NCI-H2227 (cell line): ENCODE results near the gene DYNC1LI2.
A peak's percentile ranks its signal among the peaks of the same experiment; 100 is the strongest.
"Not testable (repeated sequence)": the region's sequence is repeated elsewhere in the genome, so short reads cannot be mapped to it uniquely, and the experiment has no call there.

Experiments
- DNase-seq: peaks from one replicate; lab custom pipeline; 2025; ENCODE audit not compliant: unreplicated experiment; lab: John Stamatoyannopoulos, UW

The DYNC1LI2 gene

GRCh38 chr16:66698046-66698445, 53.4 kb downstream of the DYNC1LI2 start:
- no peak for DNase-seq

- DNase-seq, result peak; percentile 88
Measured at GRCh38 chr16:66696669-66697630, 54.5 kb downstream of the DYNC1LI2 start, which contains the start of gene CMTM4. Gene CMTM4 (minus strand): TSS chr16:66696743. CDS start chr16:66696525, 218 bp downstream.

- peak; percentile 41 for DNase-seq
Measured at GRCh38 chr16:66695935-66696668, 55.3 kb downstream of the DYNC1LI2 start.

- no peak for DNase-seq
Measured at GRCh38 chr16:66695471-66695934, 55.9 kb downstream of the DYNC1LI2 start.

- DNase-seq, result no peak
Measured at GRCh38 chr16:66693149-66693548, 58.3 kb downstream of the DYNC1LI2 start.

- DNase-seq, result no peak
Measured at GRCh38 chr16:66692341-66692740, 59.1 kb downstream of the DYNC1LI2 start.

GRCh38 chr16:66691234-66691633, 60.2 kb downstream of the DYNC1LI2 start:
- no peak for DNase-seq

GRCh38 chr16:66690106-66690847, 61.1 kb downstream of the DYNC1LI2 start:
- DNase-seq, result no peak

GRCh38 chr16:66689282-66689681, 62.1 kb downstream of the DYNC1LI2 start:
- no peak for DNase-seq

GRCh38 chr16:66687906-66688625, 63.3 kb downstream of the DYNC1LI2 start:
- DNase-seq, result no peak

GRCh38 chr16:66685501-66686115, 65.8 kb downstream of the DYNC1LI2 start:
- not testable (repeated sequence) for DNase-seq

- DNase-seq, result no peak
Measured at GRCh38 chr16:66682271-66682670, 69.1 kb downstream of the DYNC1LI2 start.

- DNase-seq, result no peak
Measured at GRCh38 chr16:66681676-66682075, 69.7 kb downstream of the DYNC1LI2 start.

- DNase-seq, result no peak
Measured at GRCh38 chr16:66678337-66678736, 73.1 kb downstream of the DYNC1LI2 start.

GRCh38 chr16:66677836-66678235, 73.6 kb downstream of the DYNC1LI2 start:
- DNase-seq, result no peak

- no peak for DNase-seq
Measured at GRCh38 chr16:66677179-66677578, 74.2 kb downstream of the DYNC1LI2 start.

GRCh38 chr16:66676599-66676998, 74.8 kb downstream of the DYNC1LI2 start:
- DNase-seq, result no peak

- no peak for DNase-seq
Measured at GRCh38 chr16:66673691-66674090, 77.7 kb downstream of the DYNC1LI2 start.
